CD14-positive monocyte (primary cell): Measurements from ENCODE around the gene IL19. TPM values are rescaled to one million over a fixed set of nuclear protein-coding genes. Genes with fewer than 3 reads are reported as not detected.

Source experiments
- DNase-seq, 3 donors: peaks; one replicate each; pipeline ENCODE4 v3.0.0-alpha.2; 2011 to 2022
- H2AFZ ChIP-seq: 2 replicates; pipeline ENCODE4 v1.6.0; 2012; ENCODE audit warnings: mild to moderate bottlenecking, low read depth, low read length, inconsistent platforms; ENCODE audit not compliant: insufficient read depth, poor library complexity, severe bottlenecking
- H3K27ac ChIP-seq, 2 donors: 1 replicate in 1 of 2; 2 replicates in 1 of 2; pipeline ENCODE4 v1.5.1; 2012 to 2013; ENCODE audit warnings: low read length in 2 of 2, control low read depth in 1 of 2, inconsistent platforms in 1 of 2, low read depth in 1 of 2, mild to moderate bottlenecking in 1 of 2
- H3K27me3 ChIP-seq, 2 donors: one replicate each; pipeline versions ENCODE4 v1.6.0 to v1.6.1; 2011 to 2013; ENCODE audit warnings: low read length in 2 of 2; ENCODE audit not compliant: control insufficient read depth in 2 of 2, insufficient read depth in 2 of 2
- H3K36me3 ChIP-seq, 2 donors: replicated peaks in 1 of 2; 1 replicate in 1 of 2; 2 replicates in 1 of 2; pipeline versions ENCODE4 v1.5.1 to v1.6.1; 2012 to 2013; ENCODE audit warnings: low read length in 2 of 2, control low read depth in 1 of 2, inconsistent platforms in 1 of 2, mild to moderate bottlenecking in 1 of 2; ENCODE audit not compliant: insufficient read depth in 2 of 2, control insufficient read depth in 1 of 2
- H3K4me1 ChIP-seq, 2 donors: 1 replicate in 1 of 2; 2 replicates in 1 of 2; pipeline versions ENCODE4 v1.5.1 to v1.6.1; 2012 to 2013; ENCODE audit warnings: low read length in 2 of 2, control low read depth in 1 of 2, inconsistent platforms in 1 of 2, mild to moderate bottlenecking in 1 of 2, moderate library complexity in 1 of 2; ENCODE audit not compliant: insufficient read depth in 2 of 2, control insufficient read depth in 1 of 2
- H3K4me2 ChIP-seq: replicated peaks from 2 replicates; pipeline ENCODE3; 2012; ENCODE audit warnings: low read length, moderate library complexity, mild to moderate bottlenecking; ENCODE audit not compliant: poor library complexity, severe bottlenecking; ENCODE audit errors: extremely low read depth
- H3K4me3 ChIP-seq, 3 experiments: fragments of 200-600 bp in 1 of 3; sonication (generic) in 1 of 3; replicated peaks in 1 of 3; 1 replicate in 2 of 3; 2 replicates in 1 of 3; pipeline ENCODE4 v1.5.1; 2011 to 2013; ENCODE audit warnings: low read length in 3 of 3, mild to moderate bottlenecking in 3 of 3, control low read depth in 2 of 3, low read depth in 2 of 3, inconsistent platforms in 1 of 3, moderate library complexity in 1 of 3
- H3K79me2 ChIP-seq: 2 replicates; pipeline ENCODE4 v1.6.0; 2012; ENCODE audit warnings: mild to moderate bottlenecking, control low read depth, inconsistent platforms, low read length, moderate library complexity; ENCODE audit not compliant: insufficient read depth
- H3K9ac ChIP-seq: 2 replicates; pipeline ENCODE4 v1.6.0; 2017; ENCODE audit warnings: low read length, mild to moderate bottlenecking; ENCODE audit not compliant: insufficient read depth, poor library complexity, severe bottlenecking
- H3K9me3 ChIP-seq, 2 donors: replicated peaks in 1 of 2; 1 replicate in 1 of 2; 2 replicates in 1 of 2; pipeline versions ENCODE4 v1.5.1 to v1.6.1; 2012 to 2013; ENCODE audit warnings: low read length in 2 of 2, control low read depth in 1 of 2; ENCODE audit not compliant: control insufficient read depth in 1 of 2, insufficient read depth in 1 of 2
- H4K20me1 ChIP-seq: 2 replicates; pipeline ENCODE4 v1.6.0; 2012; ENCODE audit warnings: mild to moderate bottlenecking, low read length, control low read depth, moderate library complexity; ENCODE audit not compliant: insufficient read depth
- H3K27ac Mint-ChIP-seq, 7 donors: one replicate each; pipeline ENCODE4 v1.8.0; 2020; ENCODE audit warnings: mild to moderate bottlenecking in 7 of 7, mixed read lengths in 7 of 7, moderate library complexity in 6 of 7, inconsistent platforms in 2 of 7
- H3K27me3 Mint-ChIP-seq, 3 donors: one replicate each; pipeline ENCODE4 v1.8.0; 2021 to 2022; ENCODE audit warnings: low read depth in 3 of 3, mild to moderate bottlenecking in 3 of 3, mixed read lengths in 3 of 3, moderate library complexity in 3 of 3, inconsistent platforms in 1 of 3
- H3K36me3 Mint-ChIP-seq, 2 donors: one replicate each; pipeline ENCODE4 v1.8.0; 2020; ENCODE audit warnings: mixed read lengths in 2 of 2, inconsistent platforms in 1 of 2, mild to moderate bottlenecking in 1 of 2
- H3K4me1 Mint-ChIP-seq: one replicate; pipeline ENCODE4 v1.8.0; 2020; ENCODE audit warnings: mild to moderate bottlenecking, mixed read lengths
- H3K4me3 Mint-ChIP-seq, 2 donors: one replicate each; pipeline ENCODE4 v1.8.0; 2020; ENCODE audit warnings: mild to moderate bottlenecking in 2 of 2, mixed read lengths in 2 of 2, moderate library complexity in 1 of 2
- H3K9me3 Mint-ChIP-seq, 7 donors: one replicate each; pipeline ENCODE4 v1.8.0; 2020 to 2022; ENCODE audit warnings: mixed read lengths in 7 of 7, mild to moderate bottlenecking in 6 of 7, moderate library complexity in 6 of 7, inconsistent platforms in 2 of 7
- WGBS: methylation state at CpG from one replicate; pipeline ENCODE4 v1.1.5; 2013; ENCODE audit warnings: missing lambda C conversion rate; ENCODE audit not compliant: insufficient coverage; 5-methylcytosine and 5-hydroxymethylcytosine counted together
- intact Hi-C, 2 donors: fragments of 100-400 bp; cut with micrococcal nuclease; formaldehyde crosslinking; loops; one replicate each; pipeline versions ENCODE4 v1.15.0 to v1.15.1; 2023
- polyA plus RNA-seq, 3 donors: library from polyadenylated mRNA; depleted of rRNA in 1 of 3; unstranded in 2 of 3; stranded (reverse) in 1 of 3; fragments of 300-500 nt in 2 of 3; fragments of >200 nt in 1 of 3; fragmentation: Illumina TruSeq in 2 of 3; gene quantifications; 1 replicate in 2 of 3; 2 replicates in 1 of 3; pipeline ENCODE4 v1.2.3, GENCODE V29; 2012 to 2021
- TF ChIP-seq, protein P1 (sequence below): fragments of 200-600 bp; IDR thresholded peaks from one replicate; pipeline ENCODE4 v1.8.0; 2022; ENCODE audit warnings: antibody characterized with exemption, mild to moderate bottlenecking

Gene IL19
- polyA plus RNA-seq, 3 donors, result 0.41 TPM; not detected in 2

DNA sequence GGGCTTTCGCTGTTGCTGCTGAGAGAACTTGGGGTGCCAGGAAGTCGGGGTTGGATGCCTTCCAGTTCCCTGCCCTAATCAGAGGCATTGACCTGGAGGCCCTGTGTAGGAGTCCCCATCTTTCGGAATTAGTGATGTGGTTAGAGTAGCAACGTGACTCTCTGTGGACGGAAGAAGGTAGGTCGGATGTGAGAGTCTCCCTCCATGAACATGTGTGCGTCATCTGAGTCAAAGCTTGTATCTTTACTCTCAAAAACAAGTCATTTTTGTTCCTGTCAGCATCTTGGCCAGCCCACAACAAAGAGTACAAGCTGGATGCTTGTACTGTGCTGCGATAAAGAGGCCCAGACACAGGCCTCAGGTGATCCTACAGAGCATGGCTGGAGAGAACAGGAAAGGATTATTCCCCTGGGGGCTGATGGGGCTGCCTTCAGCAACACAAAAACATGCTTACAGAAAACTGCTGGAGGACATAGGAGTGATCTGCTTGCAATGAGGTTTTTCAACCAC, 32.7 kb downstream of the IL19 start:
- 87% methylated on average over 3 of the region's 8 CpGs for WGBS
- H3K36me3 ChIP-seq, result no peaks in the 10 kb centered on the region
- Mint-ChIP-seq H3K27me3 (peaks cover 4 to 11% (median 7%) of the 10 kb centered on the region in 3 donors), H3K4me3 (no peak overlapping the region), H3K4me1 (peaks cover 15% of the 10 kb centered on the region), H3K27ac (peak overlapping the region in 1 of 7 donors; percentile 49), H3K36me3 (peaks cover 0 to 11% of the 10 kb centered on the region in 2 donors), H3K9me3 (peaks cover 0 to 2% (median 0%) of the 10 kb centered on the region in 7 donors)
- TF ChIP-seq, protein P1, sequence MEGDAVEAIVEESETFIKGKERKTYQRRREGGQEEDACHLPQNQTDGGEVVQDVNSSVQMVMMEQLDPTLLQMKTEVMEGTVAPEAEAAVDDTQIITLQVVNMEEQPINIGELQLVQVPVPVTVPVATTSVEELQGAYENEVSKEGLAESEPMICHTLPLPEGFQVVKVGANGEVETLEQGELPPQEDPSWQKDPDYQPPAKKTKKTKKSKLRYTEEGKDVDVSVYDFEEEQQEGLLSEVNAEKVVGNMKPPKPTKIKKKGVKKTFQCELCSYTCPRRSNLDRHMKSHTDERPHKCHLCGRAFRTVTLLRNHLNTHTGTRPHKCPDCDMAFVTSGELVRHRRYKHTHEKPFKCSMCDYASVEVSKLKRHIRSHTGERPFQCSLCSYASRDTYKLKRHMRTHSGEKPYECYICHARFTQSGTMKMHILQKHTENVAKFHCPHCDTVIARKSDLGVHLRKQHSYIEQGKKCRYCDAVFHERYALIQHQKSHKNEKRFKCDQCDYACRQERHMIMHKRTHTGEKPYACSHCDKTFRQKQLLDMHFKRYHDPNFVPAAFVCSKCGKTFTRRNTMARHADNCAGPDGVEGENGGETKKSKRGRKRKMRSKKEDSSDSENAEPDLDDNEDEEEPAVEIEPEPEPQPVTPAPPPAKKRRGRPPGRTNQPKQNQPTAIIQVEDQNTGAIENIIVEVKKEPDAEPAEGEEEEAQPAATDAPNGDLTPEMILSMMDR, result no peak
- intact Hi-C loops, result loop anchor here in 1 of 2 donors (5.0 to 10.0 kb wide), 2 partner anchors 36 to 148 kb away; no protein-coding TSS in a partner anchor
- H4K20me1 ChIP-seq, result no peaks in the 10 kb centered on the region
- H3K9me3 ChIP-seq, result no peaks in the 10 kb centered on the region
- H3K4me1 ChIP-seq, result peaks cover 3 to 14% of the 10 kb centered on the region in 2 donors
- no peak overlapping the region for H3K4me2 ChIP-seq
- DNase-seq, result no peak
- no peaks in the 10 kb centered on the region for H3K79me2 ChIP-seq
- H3K9ac ChIP-seq, result no peak overlapping the region
- H3K27ac ChIP-seq, result no peak overlapping the region
- no peak overlapping the region for H3K4me3 ChIP-seq
- no peaks in the 10 kb centered on the region for H3K27me3 ChIP-seq
- H2AFZ ChIP-seq, result no peak overlapping the region

GRCh38 chr1:206804156-206804737, 33.7 kb downstream of the IL19 start:
- H3K9me3 Mint-ChIP-seq, result peaks cover 0 to 2% (median 0%) of the 10 kb centered on the region in 7 donors
- Histone ChIP-seq H3K4me2 (no peak overlapping the region), H3K4me3 (no peak overlapping the region), H3K27ac (no peak overlapping the region), H3K9me3 (no peaks in the 10 kb centered on the region), H4K20me1 (no peaks in the 10 kb centered on the region), H3K79me2 (no peaks in the 10 kb centered on the region), H3K4me1 (peaks cover 3 to 12% of the 10 kb centered on the region in 2 donors), H2AFZ (no peak overlapping the region), H3K27me3 (no peaks in the 10 kb centered on the region), H3K36me3 (no peaks in the 10 kb centered on the region), H3K9ac (no peak overlapping the region)
- WGBS, result no CpG with 5 or more reads among the region's 1 CpG
- TF ChIP-seq, protein P1, result no peak
- H3K4me1 Mint-ChIP-seq, result peaks cover 13% of the 10 kb centered on the region
- peak overlapping the region in 1 of 7 donors; percentile 13 for H3K27ac Mint-ChIP-seq
- H3K36me3 Mint-ChIP-seq, result peaks cover 0 to 11% of the 10 kb centered on the region in 2 donors
- DNase-seq, result no peak
- intact Hi-C loops, result loop anchor here in 1 of 2 donors (5.0 to 10.0 kb wide), 2 partner anchors 37 to 149 kb away; no protein-coding TSS in a partner anchor
- H3K27me3 Mint-ChIP-seq, result peaks cover 6 to 11% (median 11%) of the 10 kb centered on the region in 3 donors
- no peak overlapping the region for H3K4me3 Mint-ChIP-seq
